ENCODE measurements around the gene MAN2A1.

GRCh38 chr5:109688970-109689739 is 572 bp upstream of the MAN2A1 start:
- peak; percentile 91 for TF ChIP-seq POLR2AphosphoS5 (IDR thresholded peaks at IDR 0.05; ENCODE audit: borderline replicate concordance, low read depth, low read length)
- no peak for TF ChIP-seq EZH2 (IDR thresholded peaks at IDR 0.05)
- TF ChIP-seq FOXP2 (optimal IDR thresholded peaks at IDR 0.05; ENCODE audit: control extremely low read depth, extremely low read length, insufficient read depth): peak; percentile 67

All from SK-N-MC (cell line).